Osteocyte (in vitro differentiated cells): ENCODE measurements around the gene STAP2. TPM values are rescaled to one million over a fixed set of nuclear protein-coding genes. Genes with fewer than 3 reads are reported as not detected.

Experiments
- DNase-seq: peaks from one replicate; pipeline ENCODE4 v3.0.0; 2021; ENCODE audit warnings: mixed read lengths; ENCODE audit not compliant: unreplicated experiment; ENCODE audit errors: extremely low spot score
- H3K27ac Mint-ChIP-seq: one replicate; pipeline ENCODE4 v1.8.0; 2021; ENCODE audit warnings: mild to moderate bottlenecking, mixed read lengths; ENCODE audit not compliant: unreplicated experiment
- H3K27me3 Mint-ChIP-seq: one replicate; pipeline ENCODE4 v1.8.0; 2021; ENCODE audit warnings: mixed read lengths; ENCODE audit not compliant: unreplicated experiment
- H3K36me3 Mint-ChIP-seq: one replicate; pipeline ENCODE4 v1.8.0; 2021; ENCODE audit warnings: mixed read lengths; ENCODE audit not compliant: unreplicated experiment
- H3K4me1 Mint-ChIP-seq: one replicate; pipeline ENCODE4 v1.8.0; 2021; ENCODE audit warnings: mixed read lengths; ENCODE audit not compliant: unreplicated experiment
- H3K4me3 Mint-ChIP-seq: one replicate; pipeline ENCODE4 v1.8.0; 2021; ENCODE audit warnings: mild to moderate bottlenecking, moderate library complexity, mixed read lengths; ENCODE audit not compliant: unreplicated experiment
- H3K9me3 Mint-ChIP-seq: one replicate; pipeline ENCODE4 v1.8.0; 2021; ENCODE audit warnings: mixed read lengths; ENCODE audit not compliant: unreplicated experiment
- total RNA-seq: library from RNA; stranded (reverse); gene quantifications from 2 replicates; pipeline ENCODE4 v1.2.1, GENCODE V29; 2021
- TF ChIP-seq, protein P1 (sequence below): fragments of 200-600 bp; sonication (generic); IDR thresholded peaks from 2 replicates; pipeline ENCODE4 v1.5.0; 2021; ENCODE audit warnings: antibody characterized with exemption, mild to moderate bottlenecking, moderate library complexity

STAP2 gene
- total RNA-seq, 1 donor from 2014 or later, result 2.7 TPM

DNA sequence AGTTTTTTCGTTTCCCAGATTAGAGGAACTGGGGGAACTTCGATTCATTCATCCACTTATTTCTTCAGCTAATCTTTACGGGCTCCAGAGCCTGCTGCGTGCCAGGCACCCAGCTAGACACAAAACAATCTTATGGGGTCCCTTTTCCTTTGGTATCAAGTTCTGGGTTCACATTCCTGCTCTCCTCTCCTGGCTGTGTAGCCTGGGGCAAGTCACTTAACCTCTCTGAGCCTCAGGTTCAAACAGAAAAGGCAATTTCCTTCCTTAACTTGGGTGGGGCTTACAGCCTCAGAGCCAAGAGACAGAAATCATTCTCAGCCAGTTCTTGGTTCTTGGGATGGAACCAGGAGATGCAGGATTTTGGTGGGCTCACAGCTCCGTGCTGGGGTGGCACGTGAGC is 53.7 kb downstream of the STAP2 start:
- Mint-ChIP-seq H3K4me1 (peaks cover under 1% of the 10 kb centered on the region), H3K4me3 (no peak overlapping the region), H3K9me3 (no peaks in the 10 kb centered on the region), H3K36me3 (no peaks in the 10 kb centered on the region), H3K27me3 (peaks cover 45% of the 10 kb centered on the region), H3K27ac (no peak overlapping the region)
- DNase-seq, result no peak
- TF ChIP-seq, protein P1, sequence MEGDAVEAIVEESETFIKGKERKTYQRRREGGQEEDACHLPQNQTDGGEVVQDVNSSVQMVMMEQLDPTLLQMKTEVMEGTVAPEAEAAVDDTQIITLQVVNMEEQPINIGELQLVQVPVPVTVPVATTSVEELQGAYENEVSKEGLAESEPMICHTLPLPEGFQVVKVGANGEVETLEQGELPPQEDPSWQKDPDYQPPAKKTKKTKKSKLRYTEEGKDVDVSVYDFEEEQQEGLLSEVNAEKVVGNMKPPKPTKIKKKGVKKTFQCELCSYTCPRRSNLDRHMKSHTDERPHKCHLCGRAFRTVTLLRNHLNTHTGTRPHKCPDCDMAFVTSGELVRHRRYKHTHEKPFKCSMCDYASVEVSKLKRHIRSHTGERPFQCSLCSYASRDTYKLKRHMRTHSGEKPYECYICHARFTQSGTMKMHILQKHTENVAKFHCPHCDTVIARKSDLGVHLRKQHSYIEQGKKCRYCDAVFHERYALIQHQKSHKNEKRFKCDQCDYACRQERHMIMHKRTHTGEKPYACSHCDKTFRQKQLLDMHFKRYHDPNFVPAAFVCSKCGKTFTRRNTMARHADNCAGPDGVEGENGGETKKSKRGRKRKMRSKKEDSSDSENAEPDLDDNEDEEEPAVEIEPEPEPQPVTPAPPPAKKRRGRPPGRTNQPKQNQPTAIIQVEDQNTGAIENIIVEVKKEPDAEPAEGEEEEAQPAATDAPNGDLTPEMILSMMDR, result no peak

DNA sequence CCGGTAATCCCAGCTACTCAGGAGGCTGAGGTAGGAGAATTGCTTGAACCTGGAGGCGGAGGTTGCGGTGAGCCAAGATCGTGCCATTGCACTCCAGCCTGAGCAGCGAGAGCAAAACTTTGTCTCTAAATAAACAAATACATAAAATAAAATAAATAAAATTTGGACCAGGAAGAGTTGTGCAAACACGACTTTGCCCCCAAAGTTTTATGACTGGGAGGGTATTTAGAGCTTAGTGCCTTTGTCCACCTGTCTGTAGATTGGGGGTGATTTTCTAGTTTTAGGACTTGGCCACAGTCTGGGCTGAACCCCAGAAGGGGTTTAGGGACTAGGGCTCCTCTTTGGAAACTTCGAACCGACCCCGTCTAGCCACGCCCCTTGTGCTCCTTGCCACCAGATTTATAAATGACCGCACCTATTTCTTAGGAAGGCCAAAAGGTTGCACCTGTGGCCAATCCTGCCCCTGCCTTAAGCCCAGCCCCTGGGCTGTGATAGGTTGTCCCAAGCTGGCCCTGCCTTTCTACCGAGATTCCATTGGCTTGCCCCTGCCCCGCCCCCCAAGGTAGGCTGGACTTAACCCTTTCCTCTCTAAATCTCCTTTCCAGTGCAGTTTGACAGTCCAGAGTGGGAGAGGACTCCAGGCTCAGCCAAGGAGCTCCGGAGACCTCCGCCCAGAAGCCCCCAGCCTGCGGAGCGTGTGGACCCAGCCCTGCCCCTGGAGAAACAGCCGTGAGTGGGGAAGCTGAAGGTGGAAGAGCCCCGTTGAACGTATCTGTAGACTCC is 54.3 kb downstream of the STAP2 start:
- no peaks in the 10 kb centered on the region for H3K36me3 Mint-ChIP-seq
- peaks cover 4% of the 10 kb centered on the region for H3K4me1 Mint-ChIP-seq
- no peak overlapping the region for H3K4me3 Mint-ChIP-seq
- no peaks in the 10 kb centered on the region for H3K9me3 Mint-ChIP-seq
- no peak overlapping the region for H3K27ac Mint-ChIP-seq
- H3K27me3 Mint-ChIP-seq, result peaks cover 48% of the 10 kb centered on the region
- TF ChIP-seq, protein P1, result no peak
- no peak for DNase-seq

DNA sequence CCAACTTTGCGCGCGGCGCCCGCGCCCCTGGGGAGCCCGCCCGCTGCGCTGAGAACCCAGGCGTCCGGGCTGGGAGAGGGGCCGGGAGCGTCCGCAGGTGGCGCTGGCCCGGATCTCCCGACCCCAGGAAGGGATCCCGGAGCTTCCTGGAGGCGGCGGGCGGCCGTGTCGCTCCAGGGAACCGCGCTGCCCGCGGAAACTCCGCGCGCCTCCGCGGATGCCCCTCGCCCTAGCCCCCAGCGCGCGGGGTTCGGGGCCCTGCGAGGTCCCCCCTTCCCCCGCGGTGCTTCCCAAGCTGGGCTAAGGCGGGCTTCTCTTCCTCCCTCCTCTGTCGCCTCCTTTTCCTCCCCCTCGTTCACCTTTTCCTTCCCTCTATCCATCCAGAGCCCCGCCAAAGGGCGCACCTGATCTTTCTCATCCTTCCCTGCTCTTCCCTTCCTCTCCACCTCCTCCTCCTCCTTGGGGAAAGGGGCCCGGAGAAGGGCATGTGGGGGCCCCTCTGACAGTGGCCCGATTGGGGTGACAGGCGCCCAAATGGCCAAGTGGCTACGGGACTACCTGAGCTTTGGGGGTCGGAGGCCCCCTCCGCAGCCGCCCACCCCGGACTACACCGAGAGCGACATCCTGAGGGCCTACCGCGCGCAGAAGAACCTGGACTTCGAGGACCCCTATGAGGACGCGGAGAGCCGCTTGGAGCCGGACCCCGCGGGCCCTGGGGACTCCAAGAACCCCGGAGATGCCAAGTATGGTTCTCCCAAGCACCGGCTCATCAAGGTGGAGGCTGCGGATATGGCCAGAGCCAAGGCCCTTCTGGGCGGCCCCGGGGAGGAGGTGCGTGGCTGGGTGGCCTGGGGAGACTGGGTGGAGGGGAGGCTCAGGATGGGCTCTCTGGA is 58.9 kb downstream of the STAP2 start:
- Mint-ChIP-seq H3K9me3 (no peaks in the 10 kb centered on the region), H3K4me3 (peak overlapping the region; percentile 67), H3K27me3 (peaks cover 42% of the 10 kb centered on the region), H3K27ac (no peak overlapping the region), H3K4me1 (peaks cover 8% of the 10 kb centered on the region), H3K36me3 (no peaks in the 10 kb centered on the region)
- TF ChIP-seq, protein P1, result no peak
- DNase-seq, result no peak

DNA sequence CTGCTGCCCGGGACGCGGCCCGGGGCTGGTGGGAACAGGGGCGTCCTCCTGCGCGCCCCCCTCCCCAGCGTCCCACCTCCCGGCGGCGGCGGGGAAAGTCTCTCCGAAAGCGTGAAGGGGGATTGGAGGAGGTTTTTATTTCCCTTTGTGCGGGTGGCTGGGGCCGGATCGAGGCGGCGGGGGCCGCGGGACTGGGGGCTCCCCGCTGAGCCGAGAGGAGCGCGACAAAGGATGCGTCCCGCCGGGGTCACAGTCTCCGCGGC is 59.4 kb downstream of the STAP2 start:
- TF ChIP-seq, protein P1, result no peak
- no peak for DNase-seq
- Mint-ChIP-seq H3K27me3 (peaks cover 36% of the 10 kb centered on the region), H3K4me3 (peak overlapping the region; percentile 26), H3K27ac (no peak overlapping the region), H3K4me1 (peaks cover 8% of the 10 kb centered on the region), H3K9me3 (no peaks in the 10 kb centered on the region), H3K36me3 (no peaks in the 10 kb centered on the region)
